Activated CD4-positive, alpha-beta memory T cell treated with anti-CD3 and anti-CD28 coated beads, Interleukin-2, amount 10 ng/mL, durations not matched to agents 7 days and 5 days (primary cell): Measurements from ENCODE around the gene LRRC51. TPM values are rescaled to one million over a fixed set of nuclear protein-coding genes. Genes with fewer than 3 reads are reported as not detected.
A peak's percentile ranks its signal among the peaks of the same experiment; 100 is the strongest.

ENCODE experiments used
- CTCF ChIA-PET: fragments of 350-600 bp; sonication (Branson Sonifier 250); formaldehyde crosslinking; loops from one replicate; lab custom pipeline; 2021; ENCODE audit warnings: antibody characterized with exemption, inconsistent platforms; lab: Charles Lee
- POLR2A ChIA-PET: fragments of 350-600 bp; sonication (Branson Sonifier 250); formaldehyde crosslinking; loops from one replicate; lab custom pipeline; 2021; ENCODE audit warnings: antibody characterized with exemption; lab: Charles Lee
- DNase-seq: peaks from one replicate; pipeline ENCODE4 v3.0.0-alpha.2; 2020
- H3K27ac Mint-ChIP-seq: one replicate; pipeline ENCODE4 v1.8.0; 2021; ENCODE audit warnings: mild to moderate bottlenecking, mixed read lengths
- H3K27me3 Mint-ChIP-seq: one replicate; pipeline ENCODE4 v1.8.0; 2021; ENCODE audit warnings: mixed read lengths
- H3K36me3 Mint-ChIP-seq: one replicate; pipeline ENCODE4 v1.8.0; 2021; ENCODE audit warnings: low read depth, mixed read lengths
- H3K4me1 Mint-ChIP-seq: one replicate; pipeline ENCODE4 v1.8.0; 2021; ENCODE audit warnings: mixed read lengths
- H3K4me3 Mint-ChIP-seq: one replicate; pipeline ENCODE4 v1.8.0; 2021; ENCODE audit warnings: mild to moderate bottlenecking, mixed read lengths
- H3K9me3 Mint-ChIP-seq: one replicate; pipeline ENCODE4 v1.8.0; 2021; ENCODE audit warnings: mixed read lengths
- total RNA-seq, 2 experiments: library from RNA; stranded (reverse); gene quantifications; one replicate each; pipeline ENCODE4 v1.2.3, GENCODE V29; 2021

Gene LRRC51
- total RNA-seq, 2 experiments from 2014 or later: 5.9 to 7.1 TPM

- Mint-ChIP-seq H3K4me1 (peaks cover 2% of the 10 kb centered on the region), H3K4me3 (no peak overlapping the region), H3K9me3 (no peaks in the 10 kb centered on the region), H3K27ac (no peak overlapping the region), H3K36me3 (peaks cover 20% of the 10 kb centered on the region), H3K27me3 (no peaks in the 10 kb centered on the region)
- ChIA-PET CTCF (no interaction called here), POLR2A (no interaction called here)
- no peak for DNase-seq
Observed at GRCh38 chr11:72045849-72046248, 34.8 kb upstream of the LRRC51 start.

- peaks cover 8% of the 10 kb centered on the region for H3K4me1 Mint-ChIP-seq
- H3K36me3 Mint-ChIP-seq: peaks cover 29% of the 10 kb centered on the region
- no peak overlapping the region for H3K4me3 Mint-ChIP-seq
- ChIA-PET POLR2A (interaction anchor here (1.4 to 4.0 kb wide), 2 partner anchors 9 to 26 kb away, joined by 3 to 16 read pairs; no protein-coding TSS in a partner anchor), CTCF (interaction anchor here (0.8 to 2.8 kb wide), 3 partner anchors 8 to 23 kb away, joined by 3 to 14 read pairs (median 3); no protein-coding TSS in a partner anchor)
- no peak overlapping the region for H3K27ac Mint-ChIP-seq
- H3K9me3 Mint-ChIP-seq: no peaks in the 10 kb centered on the region
- H3K27me3 Mint-ChIP-seq: no peaks in the 10 kb centered on the region
- DNase-seq: no peak
Observed at GRCh38 chr11:72048766-72049460, 31.7 kb upstream of the LRRC51 start.

GRCh38 chr11:72058416-72059034 lies 22.1 kb upstream of the LRRC51 start:
- Mint-ChIP-seq H3K9me3 (no peaks in the 10 kb centered on the region), H3K27me3 (no peaks in the 10 kb centered on the region), H3K27ac (no peak overlapping the region), H3K4me1 (peaks cover 12% of the 10 kb centered on the region), H3K36me3 (peaks cover 29% of the 10 kb centered on the region), H3K4me3 (no peak overlapping the region)
- ChIA-PET CTCF (interaction anchor here (1.8 kb wide), 1 partner anchor 33 kb away, joined by 6 read pairs; no protein-coding TSS in a partner anchor), POLR2A (interaction anchor here (0.9 kb wide), 1 partner anchor 15 kb away, joined by 3 read pairs; no protein-coding TSS in a partner anchor)
- no peak for DNase-seq

GRCh38 chr11:72061739-72062396 lies 18.8 kb upstream of the LRRC51 start:
- POLR2A ChIA-PET: interaction anchor here (1.8 kb wide), 1 partner anchor 20 kb away, joined by 3 read pairs; no protein-coding TSS in a partner anchor
- DNase-seq: no peak
- CTCF ChIA-PET: interaction anchor here (1.4 kb wide), 1 partner anchor 10 kb away, joined by 3 read pairs; no protein-coding TSS in a partner anchor
- Mint-ChIP-seq H3K27me3 (no peaks in the 10 kb centered on the region), H3K9me3 (no peaks in the 10 kb centered on the region), H3K36me3 (peaks cover 36% of the 10 kb centered on the region), H3K4me3 (no peak overlapping the region), H3K27ac (no peak overlapping the region), H3K4me1 (peaks cover 11% of the 10 kb centered on the region)

GRCh38 chr11:72066855-72067254 lies 13.8 kb upstream of the LRRC51 start:
- H3K9me3 Mint-ChIP-seq: no peaks in the 10 kb centered on the region
- peaks cover 45% of the 10 kb centered on the region for H3K4me1 Mint-ChIP-seq
- ChIA-PET CTCF (no interaction called here), POLR2A (interaction anchor here (0.8 to 1.6 kb wide), 3 partner anchors 11 to 28 kb away, joined by 3 to 5 read pairs (median 3); no protein-coding TSS in a partner anchor)
- no peak for DNase-seq
- no peak overlapping the region for H3K27ac Mint-ChIP-seq
- no peaks in the 10 kb centered on the region for H3K27me3 Mint-ChIP-seq
- H3K36me3 Mint-ChIP-seq: peaks cover 48% of the 10 kb centered on the region
- H3K4me3 Mint-ChIP-seq: no peak overlapping the region

GRCh38 chr11:72067266-72067665 lies 13.4 kb upstream of the LRRC51 start:
- no peaks in the 10 kb centered on the region for H3K27me3 Mint-ChIP-seq
- H3K4me1 Mint-ChIP-seq: peaks cover 48% of the 10 kb centered on the region
- no peaks in the 10 kb centered on the region for H3K9me3 Mint-ChIP-seq
- ChIA-PET CTCF (no interaction called here), POLR2A (interaction anchor here (0.8 to 1.6 kb wide), 3 partner anchors 12 to 28 kb away, joined by 3 to 5 read pairs (median 3); no protein-coding TSS in a partner anchor)
- no peak for DNase-seq
- H3K4me3 Mint-ChIP-seq: no peak overlapping the region
- H3K36me3 Mint-ChIP-seq: peaks cover 45% of the 10 kb centered on the region
- peak overlapping the region; percentile 3 for H3K27ac Mint-ChIP-seq

GRCh38 chr11:72067676-72068075 lies 13.0 kb upstream of the LRRC51 start:
- Mint-ChIP-seq H3K4me3 (no peak overlapping the region), H3K27me3 (no peaks in the 10 kb centered on the region), H3K27ac (no peak overlapping the region), H3K9me3 (no peaks in the 10 kb centered on the region), H3K4me1 (peaks cover 52% of the 10 kb centered on the region), H3K36me3 (peaks cover 48% of the 10 kb centered on the region)
- no peak for DNase-seq
- ChIA-PET CTCF (no interaction called here), POLR2A (interaction anchor here (1.3 kb wide), 2 partner anchors 12 to 27 kb away, joined by 3 read pairs; no protein-coding TSS in a partner anchor)

GRCh38 chr11:72069200-72069599 lies 11.4 kb upstream of the LRRC51 start:
- POLR2A ChIA-PET: interaction anchor here (0.7 to 2.2 kb wide), 5 partner anchors 9 to 33 kb away, joined by 3 to 5 read pairs (median 3); partner anchors contain the start of gene NUMA1
- peak overlapping the region; percentile 22 for H3K27ac Mint-ChIP-seq
- H3K4me1 Mint-ChIP-seq: peaks cover 63% of the 10 kb centered on the region
- H3K36me3 Mint-ChIP-seq: peaks cover 57% of the 10 kb centered on the region
- no peak overlapping the region for H3K4me3 Mint-ChIP-seq
- no peak for DNase-seq
- no peaks in the 10 kb centered on the region for H3K9me3 Mint-ChIP-seq
- H3K27me3 Mint-ChIP-seq: no peaks in the 10 kb centered on the region
- CTCF ChIA-PET: interaction anchor here (0.6 kb wide), 1 partner anchor 44 kb away, joined by 3 read pairs; no protein-coding TSS in a partner anchor

- H3K4me3 Mint-ChIP-seq: no peak overlapping the region
- H3K4me1 Mint-ChIP-seq: peaks cover 66% of the 10 kb centered on the region
- H3K27me3 Mint-ChIP-seq: no peaks in the 10 kb centered on the region
- peaks cover 59% of the 10 kb centered on the region for H3K36me3 Mint-ChIP-seq
- POLR2A ChIA-PET: interaction anchor here (1.1 to 2.2 kb wide), 3 partner anchors 10 to 32 kb away, joined by 3 to 5 read pairs (median 5); partner anchors contain the start of gene NUMA1
- no peak for DNase-seq
- CTCF ChIA-PET: interaction anchor here (0.6 kb wide), 1 partner anchor 44 kb away, joined by 3 read pairs; no protein-coding TSS in a partner anchor
- no peaks in the 10 kb centered on the region for H3K9me3 Mint-ChIP-seq
- peak overlapping the region; percentile 53 for H3K27ac Mint-ChIP-seq
Observed at GRCh38 chr11:72069787-72070251, 10.8 kb upstream of the LRRC51 start.

GRCh38 chr11:72070491-72070890 lies 10.2 kb upstream of the LRRC51 start:
- Mint-ChIP-seq H3K27ac (peak overlapping the region; percentile 50), H3K9me3 (no peaks in the 10 kb centered on the region), H3K4me1 (peaks cover 69% of the 10 kb centered on the region), H3K36me3 (peaks cover 63% of the 10 kb centered on the region), H3K27me3 (no peaks in the 10 kb centered on the region), H3K4me3 (no peak overlapping the region)
- DNase-seq: no peak
- ChIA-PET CTCF (interaction anchor here (0.8 kb wide), 1 partner anchor 73 kb away, joined by 3 read pairs; no protein-coding TSS in a partner anchor), POLR2A (interaction anchor here (1.1 to 2.2 kb wide), 3 partner anchors 15 to 32 kb away, joined by 3 to 5 read pairs (median 3); no protein-coding TSS in a partner anchor)

- ChIA-PET CTCF (interaction anchor here (0.6 to 1.6 kb wide), 4 partner anchors 10 to 72 kb away, joined by 3 to 10 read pairs (median 4); no protein-coding TSS in a partner anchor), POLR2A (interaction anchor here (1.9 kb wide), 1 partner anchor 32 kb away, joined by 10 read pairs; no protein-coding TSS in a partner anchor)
- Mint-ChIP-seq H3K36me3 (peaks cover 62% of the 10 kb centered on the region), H3K27me3 (no peaks in the 10 kb centered on the region), H3K9me3 (no peaks in the 10 kb centered on the region), H3K4me3 (no peak overlapping the region), H3K27ac (peak overlapping the region; percentile 32), H3K4me1 (peaks cover 73% of the 10 kb centered on the region)
- no peak for DNase-seq
Observed at GRCh38 chr11:72072348-72072747, 8.3 kb upstream of the LRRC51 start.

GRCh38 chr11:72075109-72075508 lies 5.5 kb upstream of the LRRC51 start:
- Mint-ChIP-seq H3K4me3 (no peak overlapping the region), H3K9me3 (no peaks in the 10 kb centered on the region), H3K36me3 (peaks cover 45% of the 10 kb centered on the region), H3K27me3 (no peaks in the 10 kb centered on the region), H3K27ac (peak overlapping the region; percentile 24), H3K4me1 (peaks cover 67% of the 10 kb centered on the region)
- CTCF ChIA-PET: interaction anchor here (1.0 to 1.5 kb wide), 3 partner anchors 34 to 50 kb away, joined by 3 to 5 read pairs (median 4); no protein-coding TSS in a partner anchor
- POLR2A ChIA-PET: interaction anchor here (1.3 to 1.6 kb wide), 2 partner anchors 27 to 33 kb away, joined by 3 to 4 read pairs; no protein-coding TSS in a partner anchor
- DNase-seq: no peak
